Gastrocnemius medialis (tissue), 4 donors: Measurements from ENCODE around the gene FRK. TPM values are rescaled to one million over a fixed set of nuclear protein-coding genes. Genes with fewer than 3 reads are reported as not detected.

Experiments
- ATAC-seq, 2 donors: fragments of 150-250 bp; one replicate each; pipeline ENCODE4 v1.9.1; 2016
- DNase-seq, 2 donors: peaks; one replicate each; pipeline ENCODE4 v3.0.0-alpha.2; 2019
- H3K27ac ChIP-seq, 4 donors: fragments of 200-600 bp; sonication (generic); 1 replicate in 1 of 4; 2 replicates in 3 of 4; pipeline ENCODE4 v1.5.1; 2016 to 2018; ENCODE audit warnings: mild to moderate bottlenecking in 2 of 4, moderate library complexity in 1 of 4
- H3K27me3 ChIP-seq, 3 donors: fragments of 200-600 bp; sonication (generic) in 2 of 3; 1 replicate in 1 of 3; 2 replicates in 2 of 3; pipeline versions ENCODE4 v1.5.1 to v1.6.0; 2016 to 2019; ENCODE audit warnings: mild to moderate bottlenecking in 1 of 3, moderate library complexity in 1 of 3
- H3K36me3 ChIP-seq, 2 donors: fragments of 200-600 bp; sonication (generic) in 1 of 2; one replicate each; pipeline ENCODE4 v1.5.1; 2017 to 2018
- H3K4me1 ChIP-seq, 2 donors: fragments of 200-600 bp; sonication (generic) in 1 of 2; one replicate each; pipeline ENCODE4 v1.5.1; 2016 to 2017; ENCODE audit warnings: mild to moderate bottlenecking in 2 of 2
- H3K4me3 ChIP-seq, 4 donors: fragments of 200-600 bp; sonication (generic) in 3 of 4; 1 replicate in 1 of 4; 2 replicates in 3 of 4; pipeline ENCODE4 v1.5.1; 2016 to 2019; ENCODE audit warnings: mild to moderate bottlenecking in 2 of 4
- H3K9me3 ChIP-seq, 3 donors: fragments of 200-600 bp; sonication (generic) in 2 of 3; 1 replicate in 1 of 3; 2 replicates in 2 of 3; pipeline ENCODE4 v1.5.1; 2016 to 2019
- CTCF ChIP-seq, 5 experiments: fragments of 450-650 bp in 3 of 5; fragments of 200-600 bp in 2 of 5; sonication (generic) in 2 of 5; IDR thresholded peaks in 4 of 5; conservative IDR thresholded peaks in 1 of 5; 1 replicate in 4 of 5; 2 replicates in 1 of 5; pipeline ENCODE4 v1.5.1; 2016 to 2019; ENCODE audit warnings: antibody characterized with exemption in 5 of 5, mild to moderate bottlenecking in 3 of 5, moderate library complexity in 3 of 5
- POLR2A ChIP-seq, 2 donors: fragments of 450-650 bp; IDR thresholded peaks; one replicate each; pipeline ENCODE4 v1.6.1; 2017; ENCODE audit warnings: antibody characterized with exemption in 2 of 2, mild to moderate bottlenecking in 2 of 2, moderate library complexity in 2 of 2
- in situ Hi-C, 4 donors: fragments of 200-750 bp; cut with MboI; loops; one replicate each; pipeline versions ENCODE4 v1.15.0 to v1.8.0; 2017; ENCODE audit warnings: low sequenced_read_pairs in 4 of 4
- intact Hi-C: fragments of 100-400 bp; cut with DNase I; formaldehyde crosslinking; loops from one replicate; pipeline ENCODE4 v1.15.1; 2023; ENCODE audit warnings: low total_unique reads
- total RNA-seq, 4 donors: library from RNA; depleted of rRNA; stranded (reverse); fragments of >200 nt; gene quantifications; one replicate each; pipeline versions ENCODE4 v1.1.0 to v1.2.3, GENCODE V29; 2016

FRK gene
- total RNA-seq, 4 donors from 2014 or later: 1.3 to 4.8 (median 1.7) TPM

GRCh38 chr6:116003668-116004067 is 57.0 kb downstream of the FRK start:
- Histone ChIP-seq H3K4me1 (peaks cover 1 to 2% of the 10 kb centered on the region in 2 donors), H3K36me3 (no peaks in the 10 kb centered on the region), H3K9me3 (no peaks in the 10 kb centered on the region), H3K27me3 (no peaks in the 10 kb centered on the region), H3K4me3 (no peak overlapping the region), H3K27ac (no peak overlapping the region)
- DNase-seq (no peak), ATAC-seq (no peak)
- TF ChIP-seq CTCF (IDR thresholded peaks at IDR 0.05 in 4 of 5, conservative IDR thresholded peaks at IDR 0.05 in 1 of 5) (no peak), POLR2A (IDR thresholded peaks at IDR 0.05) (no peak)
- in situ Hi-C loops (no loop called here), intact Hi-C loops (no loop called here)

GRCh38 chr6:116002756-116003155 is 57.9 kb downstream of the FRK start:
- Histone ChIP-seq H3K4me1 (no peaks in the 10 kb centered on the region), H3K9me3 (no peaks in the 10 kb centered on the region), H3K27ac (no peak overlapping the region), H3K36me3 (no peaks in the 10 kb centered on the region), H3K4me3 (no peak overlapping the region), H3K27me3 (no peaks in the 10 kb centered on the region)
- intact Hi-C loops: no loop called here
- DNase-seq (no peak), ATAC-seq (no peak)
- TF ChIP-seq CTCF (IDR thresholded peaks at IDR 0.05 in 4 of 5, conservative IDR thresholded peaks at IDR 0.05 in 1 of 5) (no peak), POLR2A (IDR thresholded peaks at IDR 0.05) (no peak)
- in situ Hi-C loops: no loop called here

- Histone ChIP-seq H3K36me3 (no peaks in the 10 kb centered on the region), H3K9me3 (no peaks in the 10 kb centered on the region), H3K4me3 (no peak overlapping the region), H3K27me3 (no peaks in the 10 kb centered on the region), H3K27ac (no peak overlapping the region), H3K4me1 (no peaks in the 10 kb centered on the region)
- no peak for DNase-seq
- in situ Hi-C loops: no loop called here
- intact Hi-C loops: no loop called here
- no peak for ATAC-seq
- TF ChIP-seq CTCF (IDR thresholded peaks at IDR 0.05 in 4 of 5, conservative IDR thresholded peaks at IDR 0.05 in 1 of 5) (no peak), POLR2A (IDR thresholded peaks at IDR 0.05) (no peak)
These were observed 61.5 kb downstream of the FRK start for GRCh38 chr6:115999235-115999634.

GRCh38 chr6:115997990-115998585 is 62.6 kb downstream of the FRK start:
- H3K27ac ChIP-seq: no peak overlapping the region
- DNase-seq (no peak), ATAC-seq (no peak)
- no peaks in the 10 kb centered on the region for H3K36me3 ChIP-seq
- H3K4me3 ChIP-seq: no peak overlapping the region
- in situ Hi-C loops: no loop called here
- intact Hi-C loops: no loop called here
- H3K4me1 ChIP-seq: no peaks in the 10 kb centered on the region
- H3K27me3 ChIP-seq: no peaks in the 10 kb centered on the region
- no peak for TF ChIP-seq CTCF (IDR thresholded peaks at IDR 0.05 in 4 of 5, conservative IDR thresholded peaks at IDR 0.05 in 1 of 5)
- no peak for TF ChIP-seq POLR2A (IDR thresholded peaks at IDR 0.05)
- no peaks in the 10 kb centered on the region for H3K9me3 ChIP-seq

- H3K4me1 ChIP-seq: no peaks in the 10 kb centered on the region
- no peaks in the 10 kb centered on the region for H3K36me3 ChIP-seq
- in situ Hi-C loops: no loop called here
- no peaks in the 10 kb centered on the region for H3K9me3 ChIP-seq
- H3K4me3 ChIP-seq: no peak overlapping the region
- intact Hi-C loops: no loop called here
- H3K27ac ChIP-seq: no peak overlapping the region
- DNase-seq (no peak), ATAC-seq (no peak)
- no peaks in the 10 kb centered on the region for H3K27me3 ChIP-seq
- no peak for TF ChIP-seq POLR2A (IDR thresholded peaks at IDR 0.05)
- TF ChIP-seq CTCF (IDR thresholded peaks at IDR 0.05 in 4 of 5, conservative IDR thresholded peaks at IDR 0.05 in 1 of 5): no peak
These were observed 74.7 kb downstream of the FRK start for GRCh38 chr6:115986026-115986425.
